BLaER1 (cell line): ENCODE measurements around the gene SFI1.

Experiments
- H3K27ac ChIP-seq: shearing (Covaris generic); formaldehyde crosslinking; 2 replicates; pipeline ENCODE4 v1.8.1; 2022
- H3K27me3 ChIP-seq: shearing (Covaris generic); formaldehyde crosslinking; 2 replicates; pipeline ENCODE4 v1.8.1; 2022
- H3K36me3 ChIP-seq: shearing (Covaris generic); formaldehyde crosslinking; 2 replicates; pipeline ENCODE4 v1.8.1; 2022
- H3K4me1 ChIP-seq: shearing (Covaris generic); formaldehyde crosslinking; 2 replicates; pipeline ENCODE4 v1.8.1; 2022
- H3K4me2 ChIP-seq: shearing (Covaris generic); formaldehyde crosslinking; 2 replicates; pipeline ENCODE4 v1.8.1; 2022
- H3K4me3 ChIP-seq: shearing (Covaris generic); formaldehyde crosslinking; 2 replicates; pipeline ENCODE4 v1.8.1; 2022
- H3K9ac ChIP-seq: shearing (Covaris generic); formaldehyde crosslinking; 2 replicates; pipeline ENCODE4 v1.8.1; 2022
- H3K9me3 ChIP-seq: shearing (Covaris generic); formaldehyde crosslinking; 2 replicates; pipeline ENCODE4 v1.8.1; 2022
- H4K20me1 ChIP-seq: shearing (Covaris generic); formaldehyde crosslinking; 2 replicates; pipeline ENCODE4 v1.8.1; 2022
- Cebpa-rat ChIP-seq: shearing (Covaris generic); IDR thresholded peaks from 2 replicates; pipeline ENCODE4 v1.8.1; 2022

The SFI1 gene

DNA sequence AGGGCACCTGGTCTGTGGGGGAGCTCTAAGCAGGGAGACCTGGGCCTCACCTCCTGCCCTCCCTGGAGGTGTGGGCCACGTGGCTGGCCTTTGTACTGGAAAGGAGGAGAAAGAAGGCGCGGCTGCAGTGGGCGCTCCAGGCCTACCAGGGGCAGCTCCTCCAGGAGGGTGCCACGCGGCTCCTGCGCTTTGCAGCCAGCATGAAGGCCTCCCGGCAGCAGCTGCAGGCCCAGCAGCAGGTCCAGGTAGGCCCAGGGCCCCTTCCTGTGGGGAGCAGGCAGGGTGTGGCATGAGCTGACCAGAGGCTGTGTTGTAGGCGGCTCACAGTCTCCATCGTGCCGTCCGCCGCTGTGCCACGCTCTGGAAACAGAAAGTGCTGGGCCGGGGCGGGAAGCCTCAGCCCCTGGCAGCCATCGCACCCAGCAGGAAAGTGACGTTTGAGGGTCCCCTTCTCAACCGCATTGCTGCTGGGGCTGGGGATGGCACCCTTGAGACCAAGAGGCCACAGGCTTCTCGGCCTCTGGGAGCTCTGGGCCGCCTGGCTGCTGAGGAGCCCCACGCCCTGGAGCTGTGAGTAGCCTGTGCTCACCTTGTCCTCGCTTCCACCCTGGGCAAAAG, 117.1 kb downstream of the SFI1 start:
- Histone ChIP-seq H3K4me3 (no peak overlapping the region), H3K36me3 (peaks cover 45% of the 10 kb centered on the region), H4K20me1 (peaks cover 14% of the 10 kb centered on the region), H3K27me3 (no peaks in the 10 kb centered on the region), H3K4me1 (peaks cover 56% of the 10 kb centered on the region), H3K4me2 (peak overlapping the region; percentile 87), H3K27ac (peak overlapping the region; percentile 78), H3K9me3 (no peaks in the 10 kb centered on the region), H3K9ac (peak overlapping the region; percentile 53; the same call in 1 of the 2 replicates)
- no peak for TF ChIP-seq Cebpa-rat

DNA sequence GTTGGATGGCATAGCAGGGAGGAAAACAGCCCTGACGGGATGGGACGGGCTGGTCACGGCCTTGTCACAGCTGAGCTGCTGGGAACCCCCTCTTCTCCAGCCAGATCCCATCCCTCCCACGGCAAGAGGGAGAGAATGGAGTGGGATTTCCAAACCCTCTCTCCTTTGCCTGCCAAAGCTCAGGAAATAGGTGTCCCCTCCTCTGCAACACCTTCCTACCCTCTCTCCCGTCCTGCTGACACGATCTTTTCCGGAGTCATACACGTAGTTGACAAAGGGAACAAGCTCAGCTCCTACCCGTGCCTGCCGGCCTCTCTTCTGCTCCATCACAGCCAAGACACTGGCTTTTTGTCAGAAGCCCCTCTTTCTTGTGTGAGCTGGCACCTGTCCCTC, 117.6 kb downstream of the SFI1 start:
- no peak for TF ChIP-seq Cebpa-rat
- H3K4me2 ChIP-seq = peak overlapping the region; percentile 87
- H3K27me3 ChIP-seq = no peaks in the 10 kb centered on the region
- peak overlapping the region; percentile 53; the same call in 1 of the 2 replicates for H3K9ac ChIP-seq
- H3K27ac ChIP-seq = peak overlapping the region; percentile 78
- peaks cover 50% of the 10 kb centered on the region for H3K36me3 ChIP-seq
- no peak overlapping the region for H3K4me3 ChIP-seq
- no peaks in the 10 kb centered on the region for H3K9me3 ChIP-seq
- H3K4me1 ChIP-seq = peaks cover 56% of the 10 kb centered on the region
- H4K20me1 ChIP-seq = peaks cover 19% of the 10 kb centered on the region

DNA sequence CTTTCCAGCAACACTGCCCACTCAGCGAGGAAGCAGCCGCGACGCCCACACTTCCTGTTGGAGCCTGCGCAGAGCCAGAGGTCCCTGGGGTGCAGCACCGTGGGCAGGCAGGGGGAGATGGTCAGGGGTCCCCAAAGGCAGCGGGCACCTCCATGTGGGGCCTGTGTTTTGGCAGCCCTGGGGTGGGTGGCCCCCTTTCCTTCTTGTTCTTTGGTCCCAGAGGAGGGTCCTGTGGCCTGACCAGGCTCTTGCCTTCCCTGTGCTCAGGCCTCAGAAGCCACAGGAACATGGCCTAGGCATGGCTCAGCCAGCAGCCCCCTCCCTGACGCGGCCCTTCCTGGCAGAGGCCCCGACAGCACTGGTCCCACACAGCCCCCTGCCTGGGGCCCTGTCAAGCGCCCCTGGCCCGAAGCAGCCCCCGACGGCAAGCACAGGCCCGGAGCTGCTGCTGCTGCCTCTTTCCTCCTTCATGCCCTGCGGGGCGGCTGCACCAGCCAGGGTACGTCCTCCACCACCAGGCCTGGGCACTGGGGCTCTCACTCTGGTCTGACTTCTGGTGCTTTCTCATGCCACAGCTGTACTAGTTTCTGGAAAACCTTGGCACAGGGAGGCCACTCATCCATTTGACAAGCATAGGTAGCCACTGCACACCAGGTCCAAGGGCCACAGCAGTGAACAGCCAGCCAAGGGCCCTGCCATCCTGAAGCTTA, 118.6 kb downstream of the SFI1 start:
- Histone ChIP-seq H4K20me1 (peaks cover 29% of the 10 kb centered on the region), H3K4me2 (peak overlapping the region; percentile 87), H3K9me3 (no peaks in the 10 kb centered on the region), H3K9ac (peak overlapping the region; percentile 61), H3K36me3 (peaks cover 55% of the 10 kb centered on the region), H3K4me3 (no peak overlapping the region), H3K27ac (peak overlapping the region; percentile 78), H3K27me3 (no peaks in the 10 kb centered on the region), H3K4me1 (peaks cover 56% of the 10 kb centered on the region)
- no peak for TF ChIP-seq Cebpa-rat

DNA sequence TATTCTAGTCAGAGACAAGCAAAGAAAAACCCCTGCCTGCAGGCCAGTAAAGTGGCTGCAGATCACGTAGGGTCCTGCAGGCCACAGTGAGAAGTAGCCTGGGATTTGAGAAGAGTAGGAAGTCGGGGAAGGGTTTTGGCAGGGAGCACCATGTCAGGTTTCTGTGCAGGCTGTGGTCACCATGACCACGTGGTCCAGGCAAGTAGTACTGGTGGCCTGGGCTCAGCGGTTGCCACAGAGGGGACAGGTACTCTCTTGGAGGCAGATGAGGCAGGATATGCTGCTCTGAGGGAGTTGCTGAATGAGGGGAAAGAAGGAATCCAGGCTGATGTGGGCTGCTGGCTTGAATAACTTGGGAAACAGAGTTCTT, 119.1 kb downstream of the SFI1 start:
- no peak overlapping the region for H3K4me3 ChIP-seq
- no peaks in the 10 kb centered on the region for H3K27me3 ChIP-seq
- peaks cover 54% of the 10 kb centered on the region for H3K4me1 ChIP-seq
- peaks cover 55% of the 10 kb centered on the region for H3K36me3 ChIP-seq
- H3K9me3 ChIP-seq = no peaks in the 10 kb centered on the region
- H4K20me1 ChIP-seq = peaks cover 34% of the 10 kb centered on the region
- H3K4me2 ChIP-seq = peak overlapping the region; percentile 87
- TF ChIP-seq Cebpa-rat = no peak
- H3K9ac ChIP-seq = peak overlapping the region; percentile 61
- peak overlapping the region; percentile 78 for H3K27ac ChIP-seq

DNA sequence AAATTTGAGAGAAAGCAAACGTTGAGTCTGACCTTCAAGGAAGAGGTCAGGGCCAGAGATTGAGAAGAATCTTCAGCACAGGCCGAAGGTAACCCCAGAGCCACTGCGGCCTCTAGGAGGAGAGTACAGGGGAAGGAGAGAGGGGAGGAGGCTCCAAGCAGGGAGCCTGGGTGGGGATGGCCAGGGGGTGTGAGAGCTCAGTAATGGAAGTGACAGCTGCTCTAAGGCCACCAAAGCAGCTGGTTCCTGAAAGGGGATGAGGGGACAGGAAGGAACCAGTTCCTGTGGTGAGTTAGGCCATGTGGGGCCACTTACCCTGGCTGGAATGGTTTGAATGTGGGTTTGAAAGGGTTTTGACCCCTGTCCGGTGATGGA, 119.6 kb downstream of the SFI1 start:
- H4K20me1 ChIP-seq = peaks cover 39% of the 10 kb centered on the region
- peak overlapping the region; percentile 78 for H3K27ac ChIP-seq
- H3K9ac ChIP-seq = peak overlapping the region; percentile 11; the same call in 1 of the 2 replicates
- H3K27me3 ChIP-seq = no peaks in the 10 kb centered on the region
- no peaks in the 10 kb centered on the region for H3K9me3 ChIP-seq
- peaks cover 55% of the 10 kb centered on the region for H3K36me3 ChIP-seq
- no peak for TF ChIP-seq Cebpa-rat
- peaks cover 50% of the 10 kb centered on the region for H3K4me1 ChIP-seq
- peak overlapping the region; percentile 87 for H3K4me2 ChIP-seq
- H3K4me3 ChIP-seq = no peak overlapping the region

DNA sequence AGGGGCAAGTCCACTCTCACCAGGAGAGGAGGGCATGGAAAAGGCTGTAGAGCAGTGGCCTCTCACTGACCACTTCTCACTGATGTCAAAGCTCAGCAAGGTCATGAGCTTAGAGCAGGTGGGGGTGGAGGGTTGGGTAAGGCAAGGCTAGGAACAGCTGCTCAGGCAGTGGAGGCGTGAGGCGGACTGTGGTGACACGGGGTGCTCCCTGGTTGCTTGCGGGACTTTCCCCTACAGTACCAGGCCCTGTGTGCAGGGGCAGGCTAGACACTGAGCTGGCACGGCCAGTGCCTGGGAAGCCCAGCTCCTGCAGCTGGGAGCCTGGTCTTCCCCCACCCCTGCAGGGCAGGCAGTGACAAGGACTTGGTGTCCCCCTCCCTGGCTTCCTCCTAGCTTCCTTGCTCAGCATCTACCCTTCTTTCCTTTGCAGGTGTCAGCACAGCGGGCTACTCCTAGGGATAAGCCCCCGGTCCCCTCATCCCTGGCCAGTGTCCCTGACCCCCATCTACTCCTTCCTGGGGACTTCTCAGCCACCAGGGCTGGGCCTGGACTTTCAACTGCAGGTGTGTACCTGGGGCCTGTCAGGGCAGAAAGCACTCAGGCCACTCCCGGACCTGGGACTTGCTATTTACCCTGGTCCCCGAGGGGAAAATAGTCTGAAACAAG, 120.1 kb downstream of the SFI1 start:
- TF ChIP-seq Cebpa-rat = no peak
- no peaks in the 10 kb centered on the region for H3K9me3 ChIP-seq
- H3K27ac ChIP-seq = peak overlapping the region; percentile 78
- H3K4me3 ChIP-seq = no peak overlapping the region
- H3K4me1 ChIP-seq = peaks cover 46% of the 10 kb centered on the region
- no peaks in the 10 kb centered on the region for H3K27me3 ChIP-seq
- 0 out of 2 replicates have a peak overlapping the region, but pooled peaks have one; percentile 11 for H3K9ac ChIP-seq
- H3K4me2 ChIP-seq = peak overlapping the region; percentile 87
- peaks cover 55% of the 10 kb centered on the region for H3K36me3 ChIP-seq
- H4K20me1 ChIP-seq = peaks cover 44% of the 10 kb centered on the region

DNA sequence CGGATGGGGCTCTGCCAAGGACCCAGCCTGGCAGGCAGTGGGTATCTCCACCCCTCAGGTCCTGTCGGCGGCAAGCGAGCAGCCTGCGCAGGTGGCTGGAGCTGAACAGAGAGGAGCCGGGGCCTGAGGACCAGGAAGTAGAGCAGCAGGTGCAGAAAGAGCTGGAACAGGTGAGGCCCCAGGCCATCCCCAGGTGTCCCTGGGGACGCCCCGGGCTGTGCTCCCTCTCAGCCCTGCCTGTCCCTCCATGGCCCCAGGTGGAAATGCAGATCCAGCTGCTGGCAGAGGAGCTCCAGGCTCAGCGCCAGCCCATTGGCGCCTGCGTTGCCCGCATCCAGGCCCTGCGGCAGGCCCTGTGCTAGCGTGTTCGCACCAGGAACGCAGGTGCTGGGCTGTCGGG, 121.7 kb downstream of the SFI1 start:
- no peak overlapping the region for H3K4me2 ChIP-seq
- H3K27ac ChIP-seq = no peak overlapping the region
- H3K9ac ChIP-seq = no peak overlapping the region
- H4K20me1 ChIP-seq = peaks cover 60% of the 10 kb centered on the region
- no peak for TF ChIP-seq Cebpa-rat
- peaks cover 50% of the 10 kb centered on the region for H3K4me1 ChIP-seq
- H3K36me3 ChIP-seq = peaks cover 66% of the 10 kb centered on the region
- H3K27me3 ChIP-seq = no peaks in the 10 kb centered on the region
- no peak overlapping the region for H3K4me3 ChIP-seq
- no peaks in the 10 kb centered on the region for H3K9me3 ChIP-seq

DNA sequence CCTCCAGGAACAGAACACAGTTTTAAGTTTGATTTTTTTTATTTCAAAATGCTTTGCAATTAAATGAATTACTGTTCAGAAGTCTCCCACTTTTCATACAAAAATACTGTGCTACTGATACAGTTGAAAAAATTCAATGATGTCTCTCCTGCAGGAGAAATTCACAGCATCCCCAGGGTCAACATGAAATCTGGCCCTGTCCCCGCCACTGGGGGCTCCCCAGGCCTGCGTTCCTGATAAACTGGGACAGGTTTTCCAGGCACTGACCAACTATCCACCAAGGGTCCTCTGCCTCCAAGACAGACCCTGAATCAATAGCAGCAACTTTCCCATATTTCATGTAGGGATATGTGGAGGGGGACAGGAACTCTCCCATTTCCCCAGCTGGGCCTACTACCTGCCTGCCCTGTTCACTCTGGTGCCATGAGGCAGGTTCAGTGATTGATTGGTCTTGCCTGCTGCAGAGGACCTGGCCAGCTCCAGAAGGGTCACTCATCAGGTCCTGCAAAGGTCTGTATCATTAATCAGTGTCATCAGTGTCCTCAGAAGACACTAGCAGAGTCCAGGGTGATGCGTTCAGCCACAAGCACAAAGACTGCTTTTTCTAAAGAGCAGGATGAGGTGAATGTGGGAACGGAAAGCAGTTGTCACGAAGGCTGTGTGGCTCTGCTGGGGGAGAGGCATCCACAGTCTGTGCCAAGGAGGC, 122.3 kb downstream of the SFI1 start:
- Histone ChIP-seq H3K4me3 (no peak overlapping the region), H3K9ac (no peak overlapping the region), H3K27ac (no peak overlapping the region), H3K9me3 (no peaks in the 10 kb centered on the region), H3K4me1 (peaks cover 49% of the 10 kb centered on the region), H3K36me3 (peaks cover 72% of the 10 kb centered on the region), H4K20me1 (peaks cover 66% of the 10 kb centered on the region), H3K27me3 (no peaks in the 10 kb centered on the region), H3K4me2 (no peak overlapping the region)
- no peak for TF ChIP-seq Cebpa-rat

DNA sequence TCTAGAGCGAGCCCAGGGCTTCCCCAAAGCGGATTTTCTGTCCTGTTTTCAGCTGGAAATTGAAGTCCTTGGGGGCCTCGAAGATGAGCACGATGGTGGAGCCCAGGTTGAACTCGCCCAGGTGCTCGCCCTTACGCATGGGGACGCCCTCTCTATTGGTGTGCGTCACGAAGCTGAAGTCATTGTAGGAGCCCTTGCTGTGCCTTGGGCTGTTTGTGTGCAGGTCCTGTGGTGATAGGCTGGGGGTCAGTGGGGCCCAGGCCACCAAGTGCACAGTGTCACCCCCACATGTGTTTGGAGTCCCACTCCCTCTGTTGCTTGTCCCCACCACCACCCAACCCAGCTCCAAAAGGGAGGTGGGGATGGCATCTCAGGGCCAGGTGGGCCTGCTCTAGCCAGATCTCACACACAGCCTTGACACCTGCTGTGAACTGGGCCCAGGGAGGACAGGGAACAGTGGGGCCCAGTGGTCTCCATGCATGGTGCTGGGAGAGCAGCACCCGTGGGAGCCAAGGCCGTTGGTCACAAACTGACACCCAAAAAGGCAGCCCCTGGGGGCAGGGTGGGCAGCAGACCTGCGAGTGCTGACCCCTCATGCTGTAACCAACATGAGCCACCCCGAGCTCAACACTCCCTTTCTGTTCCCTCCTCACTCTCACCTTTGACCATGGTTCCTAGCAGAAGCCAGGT, 123.4 kb downstream of the SFI1 start:
- H3K27ac ChIP-seq = no peak overlapping the region
- no peaks in the 10 kb centered on the region for H3K27me3 ChIP-seq
- H3K4me3 ChIP-seq = no peak overlapping the region
- H3K9ac ChIP-seq = no peak overlapping the region
- no peak for TF ChIP-seq Cebpa-rat
- no peaks in the 10 kb centered on the region for H3K9me3 ChIP-seq
- H4K20me1 ChIP-seq = peaks cover 77% of the 10 kb centered on the region
- no peak overlapping the region for H3K4me2 ChIP-seq
- peaks cover 47% of the 10 kb centered on the region for H3K4me1 ChIP-seq
- peaks cover 82% of the 10 kb centered on the region for H3K36me3 ChIP-seq
